GM19468 (cell line): ENCODE results near the gene WDR1.

Source experiments
- ATAC-seq: cut with Tn5 transposase; IDR thresholded peaks from one replicate; pipeline ENCODE4 v1.9.1; 2021; ENCODE audit warnings: mild to moderate bottlenecking, moderate library complexity, moderate number of reproducible peaks; ENCODE audit not compliant: unreplicated experiment; ENCODE audit errors: extremely low read depth

WDR1 gene

DNA sequence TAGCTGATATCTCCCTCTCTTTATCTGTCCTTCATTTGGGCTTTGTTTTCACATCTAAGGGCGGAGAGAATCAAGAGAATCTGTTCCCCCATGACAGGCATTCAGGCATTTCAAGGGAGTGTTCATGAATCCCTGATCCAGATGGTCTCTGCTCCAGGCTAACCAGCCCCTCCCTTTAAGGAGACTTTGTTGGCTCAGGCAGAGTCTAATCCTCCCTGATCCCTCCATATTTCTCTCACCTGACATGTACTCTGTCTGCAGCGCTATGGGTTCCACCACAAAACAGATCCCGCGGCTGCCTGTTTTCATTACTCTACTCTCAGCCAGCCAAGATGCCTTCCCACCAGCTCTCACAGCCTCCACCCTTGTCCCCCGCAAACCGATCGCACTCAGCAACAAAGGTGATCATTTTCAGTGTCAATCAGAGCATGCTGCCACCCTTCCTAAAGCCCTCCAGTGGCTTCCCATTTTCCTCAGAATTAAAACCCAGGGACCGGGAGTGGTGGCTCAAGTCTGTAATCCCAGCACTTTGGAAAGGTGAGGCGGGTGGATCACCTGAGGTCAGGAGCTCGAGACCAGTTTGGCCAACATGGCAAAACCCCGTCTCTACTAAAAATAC is 65.0 kb downstream of the WDR1 start:
- no peak for ATAC-seq

DNA sequence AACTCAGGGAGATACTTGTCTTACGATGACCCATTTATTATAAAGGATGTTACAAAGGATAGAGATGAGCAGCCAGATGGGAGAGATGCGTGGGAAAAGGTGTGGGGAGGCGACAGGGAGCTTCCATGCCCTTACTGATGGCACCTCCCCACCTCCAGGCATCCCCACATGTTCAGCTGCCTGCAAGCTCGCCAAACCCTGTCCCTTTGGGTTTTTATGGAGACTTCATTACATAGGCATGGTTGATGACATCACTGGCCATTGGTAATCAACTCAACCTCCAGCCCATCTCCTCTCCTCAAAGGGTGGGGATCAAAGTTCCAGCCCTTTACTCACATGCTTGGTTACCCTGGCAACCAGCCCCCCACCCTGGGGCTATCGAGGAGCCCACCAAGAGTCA is 65.9 kb downstream of the WDR1 start:
- ATAC-seq = no peak

DNA sequence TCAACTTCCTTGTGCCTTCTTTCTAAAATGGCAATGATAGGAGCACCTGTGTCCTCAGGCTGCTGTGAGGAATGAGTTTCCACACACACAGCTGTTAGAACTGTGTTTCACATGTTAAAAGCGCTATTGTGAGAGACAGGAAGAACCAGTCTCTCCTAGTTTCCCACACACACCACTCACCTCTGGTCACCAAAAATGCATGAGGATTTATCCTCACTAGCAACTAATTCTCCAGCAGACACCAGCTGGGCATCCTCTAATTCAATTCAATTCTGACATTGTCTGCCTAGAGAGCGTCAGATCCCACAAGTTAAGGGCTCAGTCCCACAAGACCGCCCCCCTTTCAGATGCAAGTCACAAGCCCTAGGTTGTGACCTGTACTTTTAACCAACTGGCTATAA is 66.3 kb downstream of the WDR1 start:
- no peak for ATAC-seq

DNA sequence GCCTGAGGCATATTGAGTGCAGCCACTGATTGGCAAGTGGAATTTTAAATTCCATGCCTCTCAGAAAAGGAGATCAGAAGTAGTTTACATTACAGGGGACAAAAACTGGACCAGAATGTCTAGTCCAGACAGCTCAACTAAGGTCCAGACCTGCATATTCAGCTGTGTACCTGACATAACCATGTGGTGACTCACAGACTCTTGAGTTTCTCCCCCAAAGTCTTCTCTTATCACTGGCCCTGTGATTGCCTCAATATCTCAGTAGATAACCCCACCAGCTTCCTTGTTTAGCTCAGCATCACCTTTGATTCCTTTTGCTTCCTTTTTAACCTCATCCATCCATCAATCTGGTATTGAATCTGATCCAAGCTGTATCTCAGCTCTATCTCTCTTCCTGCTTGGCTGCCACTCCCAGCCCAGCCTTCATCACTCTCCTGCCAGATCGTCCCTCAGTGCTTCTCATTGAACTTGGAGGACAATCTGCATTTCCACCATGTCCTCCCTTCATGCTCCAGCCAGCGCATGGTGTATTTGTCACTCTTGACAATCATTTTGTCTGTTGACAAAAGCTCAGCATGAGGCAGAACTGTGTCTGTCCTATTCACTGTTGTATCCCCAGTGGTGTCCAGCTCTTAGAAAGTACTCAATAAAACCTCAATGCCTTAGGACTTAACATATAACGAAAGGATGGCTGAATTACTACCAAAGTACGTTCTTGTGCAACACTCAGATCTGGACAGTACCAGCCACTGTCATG is 67.5 kb downstream of the WDR1 start:
- no peak for ATAC-seq

DNA sequence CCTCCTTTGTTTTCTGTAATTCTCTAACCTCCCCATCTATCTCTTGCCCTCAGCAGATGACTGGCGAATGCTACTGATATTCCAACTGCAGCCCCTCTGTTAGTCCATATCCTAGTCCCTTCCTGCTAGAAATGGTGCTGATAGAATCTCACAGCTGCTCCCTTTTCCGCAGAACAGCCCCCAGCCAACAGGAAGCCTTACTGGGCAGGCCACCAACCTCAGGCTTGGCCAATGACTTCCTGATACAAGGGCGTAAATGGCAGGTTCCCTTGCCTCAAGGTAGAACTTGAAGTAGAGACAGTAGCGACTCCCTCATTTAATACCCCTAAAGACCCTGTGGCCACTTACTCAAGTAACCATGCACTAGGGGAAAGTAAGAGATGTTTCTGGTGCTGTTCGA is 68.6 kb downstream of the WDR1 start:
- no peak for ATAC-seq

DNA sequence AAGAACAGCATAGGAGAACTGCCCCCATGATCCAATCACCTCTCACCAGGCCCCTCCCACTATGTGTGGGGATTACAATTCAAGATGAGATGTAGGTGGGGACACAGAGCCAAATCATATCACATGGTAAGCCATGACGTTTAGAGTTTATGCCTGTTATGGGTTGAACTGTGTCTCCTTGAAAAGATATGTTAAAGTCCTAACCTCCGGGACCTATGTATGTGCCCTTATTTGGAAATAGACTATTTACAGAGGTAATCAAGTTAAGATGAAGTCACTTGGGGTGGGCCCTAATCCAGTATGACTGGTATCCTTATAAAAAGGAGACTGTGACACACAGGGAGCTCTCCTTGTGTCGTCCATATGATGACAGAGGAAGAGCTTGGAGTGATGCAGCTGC is 70.1 kb downstream of the WDR1 start:
- ATAC-seq = no peak

DNA sequence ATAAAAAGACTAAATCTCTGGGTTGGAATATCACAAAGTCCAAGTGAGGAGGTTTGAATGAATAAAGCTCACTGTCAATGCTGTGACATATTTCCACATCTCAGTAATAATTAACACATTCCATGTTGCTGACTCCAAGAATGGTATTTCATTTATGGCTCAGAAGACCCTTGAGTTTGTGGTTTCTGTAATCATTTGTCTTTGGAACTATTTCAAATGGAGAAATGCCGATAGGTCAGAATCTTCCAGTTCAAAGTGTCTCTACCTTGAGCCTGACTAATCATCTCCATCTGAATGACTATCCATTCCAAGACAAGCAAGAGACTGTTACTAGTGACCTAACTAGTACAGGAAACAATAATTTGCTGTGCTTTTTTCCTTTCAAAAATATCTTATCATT is 71.1 kb downstream of the WDR1 start:
- no peak for ATAC-seq

DNA sequence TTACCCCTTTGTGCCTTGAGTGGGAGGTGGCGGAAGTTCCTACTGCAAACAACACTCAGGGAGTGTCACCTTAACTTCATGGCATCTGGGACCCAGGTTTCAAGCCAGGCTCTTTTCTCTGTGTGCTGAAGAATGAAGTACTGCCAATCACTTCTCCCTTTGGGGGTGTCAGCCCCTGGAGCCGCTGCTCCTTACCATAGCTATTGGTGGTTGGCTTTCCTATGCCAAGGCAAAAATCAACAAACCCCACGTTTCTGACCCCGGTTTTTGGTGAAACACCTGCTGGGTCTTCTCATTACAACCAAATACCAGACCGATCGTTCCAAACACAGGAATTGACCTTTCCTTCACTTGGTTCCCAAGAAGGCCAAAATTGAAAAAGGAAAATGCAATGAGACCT is 75.6 kb downstream of the WDR1 start:
- ATAC-seq = no peak

DNA sequence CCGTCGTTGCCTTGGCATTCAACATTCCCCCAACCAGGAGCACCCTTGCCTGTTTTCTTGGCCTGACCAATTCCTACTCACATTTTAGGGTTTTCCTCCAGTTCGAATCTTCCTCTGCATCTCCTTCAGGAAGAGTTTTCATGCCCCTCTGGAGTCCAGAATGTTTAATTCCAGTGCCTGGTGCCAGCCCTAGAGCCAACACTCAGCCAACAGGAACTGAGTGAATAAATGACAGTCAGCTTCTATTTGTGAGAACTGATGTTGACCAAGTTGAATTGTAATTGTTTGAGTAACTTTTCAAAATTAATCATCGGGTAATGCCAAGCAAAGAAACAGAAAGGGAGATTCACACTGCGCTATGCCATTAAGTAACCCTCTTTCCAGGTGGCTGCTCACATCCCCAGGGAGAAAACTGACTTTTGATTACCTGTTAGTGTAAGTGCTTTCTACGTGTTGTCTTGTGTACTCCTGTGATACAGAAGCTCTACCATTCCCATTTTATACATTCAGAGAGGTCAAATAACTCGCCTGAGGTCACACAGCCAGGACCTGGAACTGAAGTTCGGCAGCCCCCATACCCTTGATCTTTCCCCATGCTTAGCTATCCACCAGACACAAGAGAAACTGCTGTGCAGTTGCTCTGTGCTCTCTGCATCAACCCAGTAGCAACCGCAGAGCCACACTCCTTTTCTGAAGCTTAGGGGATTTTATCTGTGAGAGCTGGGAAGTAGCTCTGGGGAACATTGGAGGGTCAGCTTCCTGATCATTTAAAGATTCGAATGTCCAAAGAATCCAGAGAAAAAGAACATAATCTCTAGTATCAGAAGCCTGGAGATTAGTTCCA is 76.3 kb downstream of the WDR1 start:
- no peak for ATAC-seq

DNA sequence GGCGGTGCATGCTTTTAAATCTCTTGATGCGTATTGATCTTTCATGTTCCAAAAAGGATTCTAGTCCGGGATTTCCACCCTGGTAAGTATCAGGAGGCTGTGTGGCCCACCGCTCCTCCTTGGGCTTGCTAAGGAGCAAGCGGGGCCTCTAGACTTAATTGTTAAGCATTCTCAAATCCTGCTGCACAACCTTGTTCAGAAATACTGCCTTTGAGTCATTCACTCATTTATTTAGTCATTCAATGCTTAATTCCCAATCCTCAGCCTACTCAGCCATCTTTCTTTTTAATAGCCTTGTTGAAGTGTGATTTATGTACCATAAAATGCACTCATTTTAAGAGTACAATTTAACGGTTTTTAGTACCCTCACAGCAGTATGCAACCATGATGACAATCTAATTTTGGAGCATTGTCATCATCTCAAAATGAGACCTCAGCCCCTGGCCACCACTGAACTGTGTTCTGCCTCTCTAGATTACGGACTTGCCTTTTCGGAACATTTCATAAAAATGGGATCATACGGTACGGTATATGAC is 79.7 kb downstream of the WDR1 start:
- ATAC-seq = no peak

DNA sequence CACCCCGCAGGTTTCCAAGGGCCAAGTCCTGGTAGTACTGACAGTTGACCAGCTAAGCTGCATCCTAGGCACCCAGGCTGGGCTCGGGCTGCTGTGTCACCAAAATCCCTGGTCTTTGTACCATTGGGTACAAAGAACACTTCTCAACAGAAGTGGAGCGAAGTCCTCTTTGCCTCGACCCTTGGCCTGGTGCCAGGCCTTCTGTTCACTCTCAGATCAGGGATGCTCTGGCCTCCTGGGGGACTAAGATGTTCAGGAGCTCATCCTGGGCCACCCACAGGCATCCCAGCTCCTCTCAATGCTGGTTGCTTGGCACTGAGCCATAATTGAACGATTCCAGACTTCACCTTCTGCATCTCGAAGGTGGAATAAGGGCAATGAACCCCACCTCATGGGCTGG is 81.5 kb downstream of the WDR1 start:
- no peak for ATAC-seq

DNA sequence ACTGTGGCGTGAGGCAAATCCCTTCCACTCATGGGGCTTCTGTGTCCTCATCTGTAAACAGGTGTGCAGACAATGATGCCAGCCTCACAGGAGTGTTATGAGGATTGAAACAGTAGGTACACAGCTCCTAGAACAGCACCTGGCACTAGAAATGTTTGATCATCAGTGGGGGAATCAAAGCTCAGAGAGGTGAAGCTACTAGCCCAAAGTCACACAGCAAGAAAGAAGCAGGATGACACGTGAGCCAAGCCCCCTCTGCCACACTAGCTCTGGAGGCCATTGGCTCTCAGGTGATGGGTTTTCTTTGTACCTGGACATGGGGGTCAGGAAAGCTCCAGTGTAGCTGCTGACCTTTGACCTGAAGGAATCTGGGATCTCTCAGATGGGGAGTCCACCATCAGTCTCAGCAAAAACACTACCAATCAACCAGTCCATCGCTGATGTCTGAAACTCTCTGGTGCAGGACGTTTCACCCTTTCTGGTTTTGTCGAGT is 81.9 kb downstream of the WDR1 start:
- no peak for ATAC-seq

DNA sequence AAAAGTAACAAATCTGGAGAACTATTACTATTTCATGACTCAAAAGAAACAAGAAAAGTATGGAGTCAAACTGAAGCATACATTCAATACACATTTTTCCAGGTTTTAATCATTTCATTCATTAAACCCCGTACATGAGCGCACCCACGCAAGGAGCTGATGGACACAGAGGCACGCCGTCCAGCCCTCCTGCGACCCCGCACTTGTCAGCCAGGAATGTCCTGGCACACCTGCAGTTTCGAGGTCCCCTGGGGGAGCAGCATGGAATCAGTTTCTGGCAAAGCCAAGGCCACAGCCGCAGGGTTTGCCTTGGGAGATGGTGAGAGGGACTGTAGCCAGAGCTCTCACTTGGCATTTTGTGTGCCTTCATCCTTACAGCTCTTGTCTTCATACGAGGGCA is 82.5 kb downstream of the WDR1 start:
- no peak for ATAC-seq

DNA sequence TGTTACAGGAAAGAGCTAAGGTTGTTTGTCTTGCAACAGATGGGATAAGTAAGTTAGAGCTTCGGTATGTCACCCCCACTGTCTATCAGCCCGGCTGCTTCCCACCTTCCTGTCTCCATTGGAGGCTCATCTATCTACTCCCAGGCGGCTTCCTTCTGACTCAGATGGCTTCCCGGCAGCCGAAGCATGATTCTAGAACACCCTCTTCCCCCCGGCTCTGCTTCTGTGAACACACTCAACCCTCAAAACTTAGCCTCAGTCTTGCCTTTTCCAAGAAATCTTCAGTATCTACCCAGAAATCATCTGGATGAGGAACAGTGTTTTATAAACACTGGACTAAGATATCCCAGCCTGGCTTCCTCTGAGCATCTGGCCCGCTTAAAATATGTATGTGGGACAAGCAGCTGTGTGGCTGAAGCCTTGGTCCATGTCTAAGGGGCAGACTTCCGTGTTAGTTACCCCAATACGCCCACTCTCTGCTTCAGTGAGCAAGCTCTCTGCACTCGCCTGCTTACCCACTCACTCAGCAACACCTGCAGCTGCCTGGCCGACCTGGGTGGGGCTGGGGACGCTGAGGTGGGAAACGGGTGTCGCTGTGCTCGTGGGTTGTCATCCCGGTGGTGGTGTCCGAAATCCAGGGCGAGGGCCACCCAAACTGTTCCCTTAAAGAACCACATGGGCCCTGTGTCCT is 83.3 kb downstream of the WDR1 start:
- no peak for ATAC-seq

DNA sequence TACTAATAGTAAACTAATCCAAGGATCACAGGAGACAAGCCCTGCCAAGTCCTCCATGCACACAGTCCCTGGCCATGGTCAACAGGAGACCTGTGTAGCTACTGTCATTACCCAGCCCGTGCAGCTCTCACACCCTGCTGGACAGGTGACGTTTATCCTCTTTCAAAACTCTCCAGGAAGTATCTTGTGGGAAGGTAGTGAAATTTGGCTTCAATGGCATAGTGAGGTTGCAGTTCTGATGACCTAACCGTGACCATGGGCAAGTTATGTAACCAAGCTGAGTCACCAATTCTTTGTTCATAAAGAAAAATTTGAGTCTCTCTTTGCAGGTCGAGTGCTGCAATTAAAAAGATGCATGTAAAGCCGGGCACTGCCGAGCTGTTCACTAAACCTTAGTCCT is 84.0 kb downstream of the WDR1 start:
- no peak for ATAC-seq

DNA sequence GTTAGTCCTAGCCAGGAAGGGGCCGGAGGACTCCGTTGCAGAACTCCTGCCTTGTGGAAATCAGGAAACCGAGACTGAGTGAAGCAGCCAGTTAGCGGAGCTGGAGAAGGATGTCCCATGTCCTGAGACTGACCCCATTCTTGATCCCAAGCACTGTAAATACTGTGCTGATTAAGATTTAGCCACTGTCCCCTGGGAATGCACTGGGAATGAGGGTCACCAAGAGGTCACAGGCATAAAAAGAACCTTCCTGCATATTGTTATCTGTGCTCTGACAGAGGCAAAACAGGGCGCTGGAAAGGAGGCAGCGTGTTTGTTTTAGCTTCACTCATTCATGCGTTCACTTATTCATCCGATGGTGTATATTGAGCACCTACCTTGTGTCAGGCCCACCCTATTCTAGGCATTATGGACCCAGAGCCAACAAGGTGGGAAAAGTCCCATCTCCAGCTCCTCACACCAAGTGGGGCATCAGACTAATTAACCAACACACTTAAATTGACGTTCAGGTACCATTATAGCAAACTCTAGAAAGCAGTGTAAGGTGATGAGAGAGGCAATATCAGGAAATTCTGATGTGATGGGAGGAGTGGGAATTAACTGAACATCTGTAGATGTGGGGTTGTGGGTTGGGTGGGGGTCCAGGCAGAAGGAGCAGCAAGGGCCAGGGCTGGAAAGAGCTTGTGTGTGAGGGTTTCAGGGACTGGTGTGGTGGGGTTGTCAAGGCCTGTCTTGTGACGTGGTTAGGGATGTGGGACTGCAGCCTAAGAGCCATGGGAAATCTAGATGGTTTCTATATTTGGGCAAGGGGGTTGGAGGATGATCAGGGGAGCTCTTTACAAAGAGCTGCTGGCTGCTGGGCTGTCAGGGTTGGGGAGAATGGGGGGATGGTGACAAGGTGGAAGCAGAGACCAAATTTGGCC is 84.7 kb downstream of the WDR1 start:
- ATAC-seq = no peak

DNA sequence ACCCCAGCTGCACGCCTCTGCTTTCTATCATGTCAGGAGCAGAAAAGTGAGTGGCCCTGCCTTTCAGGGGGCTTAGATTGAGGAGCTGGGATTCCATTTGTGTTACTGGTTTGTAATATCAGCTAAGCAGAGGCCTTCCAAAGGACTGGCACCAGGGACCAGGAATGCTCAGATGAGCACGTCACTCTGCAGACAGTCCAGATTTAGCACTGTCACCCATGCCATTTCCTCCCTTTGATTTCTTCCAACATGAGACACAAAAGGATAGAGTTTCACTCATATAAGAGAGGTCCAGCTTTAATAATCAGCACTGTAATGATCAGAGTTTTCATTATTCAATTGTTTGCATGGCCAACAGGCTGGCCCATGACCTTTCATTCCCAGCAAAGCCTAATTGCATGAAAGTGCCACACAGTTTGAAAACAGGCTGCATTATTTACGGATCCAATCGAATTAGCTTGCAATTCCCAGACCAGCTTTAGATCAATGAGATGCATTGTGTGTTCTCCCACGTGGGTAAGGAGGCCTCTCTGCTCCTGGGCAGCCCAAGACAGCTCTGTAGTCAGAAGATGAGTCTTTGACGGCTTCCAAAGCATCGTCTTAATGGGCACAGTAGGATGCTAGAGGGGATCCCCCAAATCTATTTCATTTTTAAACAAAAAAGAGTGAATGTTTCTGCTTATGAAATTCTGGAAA is 85.5 kb downstream of the WDR1 start:
- ATAC-seq = no peak

DNA sequence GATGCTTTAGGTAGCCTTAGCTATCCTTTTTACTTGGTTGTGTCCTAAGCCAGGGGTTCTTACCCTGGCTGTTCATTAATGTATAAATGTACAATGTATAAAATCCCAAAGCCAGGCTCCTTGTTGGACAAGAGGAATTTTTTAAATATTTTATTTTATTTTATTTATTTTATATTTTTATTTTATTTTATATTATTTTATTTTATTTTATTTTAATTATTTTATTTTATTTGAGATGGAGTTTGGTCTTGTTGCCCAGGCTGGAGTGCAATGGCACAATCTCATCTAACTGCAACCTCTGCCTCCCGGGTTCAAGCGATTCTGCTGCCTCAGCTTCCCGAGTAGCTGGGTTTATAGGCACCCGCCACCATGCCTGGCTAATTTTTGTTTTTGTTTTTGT is 87.2 kb downstream of the WDR1 start:
- no peak for ATAC-seq

DNA sequence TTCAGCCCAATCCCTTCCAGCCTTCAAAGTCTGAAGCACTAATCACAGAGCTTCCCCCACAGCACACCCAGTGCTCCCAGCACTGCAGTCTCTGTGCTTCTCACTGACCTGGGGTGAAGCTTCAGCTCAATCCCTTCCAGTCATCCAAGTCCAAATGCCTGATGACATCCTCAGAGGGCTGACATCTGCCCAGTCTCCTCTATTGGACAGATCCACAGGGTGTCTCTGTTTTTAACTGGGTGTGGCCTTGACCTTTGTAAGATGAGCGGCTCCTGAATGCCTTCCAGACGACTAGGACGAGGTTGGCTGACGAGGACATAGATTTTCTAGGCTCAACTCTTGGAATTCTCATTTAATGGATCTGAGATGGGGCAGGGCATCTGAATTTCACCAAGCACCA is 87.7 kb downstream of the WDR1 start:
- ATAC-seq = no peak
